Ishikawa (cell line): Measurements from ENCODE around the gene MTARC2.

Source experiments
- CEBPB ChIP-seq: IDR thresholded peaks from 2 replicates; pipeline ENCODE4 v1.6.1; 2012
- CREB1 ChIP-seq: IDR thresholded peaks from 2 replicates; pipeline ENCODE4 v1.6.1; 2012; ENCODE audit warnings: low read depth
- EGR1 ChIP-seq: IDR thresholded peaks from 2 replicates; pipeline ENCODE4 v1.6.1; 2012
- EP300 ChIP-seq: IDR thresholded peaks from 2 replicates; pipeline ENCODE4 v1.6.1; 2012; ENCODE audit warnings: borderline replicate concordance
- FOXM1 ChIP-seq: IDR thresholded peaks from 2 replicates; pipeline ENCODE4 v1.6.1; 2012; ENCODE audit warnings: low read depth, borderline replicate concordance
- NFIC ChIP-seq: IDR thresholded peaks from 2 replicates; pipeline ENCODE4 v1.6.1; 2012
- RAD21 ChIP-seq: IDR thresholded peaks from 2 replicates; pipeline ENCODE4 v1.6.1; 2012; ENCODE audit warnings: low read depth
- REST ChIP-seq: IDR thresholded peaks from 2 replicates; pipeline ENCODE4 v1.6.1; 2012; ENCODE audit warnings: low read depth, mild to moderate bottlenecking
- TAF1 ChIP-seq: IDR thresholded peaks from 2 replicates; pipeline ENCODE4 v1.6.1; 2012; ENCODE audit warnings: low read depth, mild to moderate bottlenecking
- TCF12 ChIP-seq: IDR thresholded peaks from 2 replicates; pipeline ENCODE4 v1.6.1; 2012; ENCODE audit warnings: low read depth
- TEAD4 ChIP-seq: IDR thresholded peaks from 2 replicates; pipeline ENCODE4 v1.6.1; 2012
- USF1 ChIP-seq: IDR thresholded peaks from 2 replicates; pipeline ENCODE4 v1.6.1; 2012
- YY1 ChIP-seq: IDR thresholded peaks from 2 replicates; pipeline ENCODE4 v1.6.1; 2012; ENCODE audit warnings: low read depth
- ZBTB7A ChIP-seq: IDR thresholded peaks from 2 replicates; pipeline ENCODE4 v1.6.1; 2012; ENCODE audit warnings: low read depth
- TF ChIP-seq, protein P1 (sequence below): IDR thresholded peaks from 2 replicates; pipeline ENCODE4 v1.6.1; 2012

Gene MTARC2

GRCh38 chr1:220776254-220776653 is 28.1 kb downstream of the MTARC2 start:
- no peak for TF ChIP-seq TAF1
- TF ChIP-seq, protein P1, sequence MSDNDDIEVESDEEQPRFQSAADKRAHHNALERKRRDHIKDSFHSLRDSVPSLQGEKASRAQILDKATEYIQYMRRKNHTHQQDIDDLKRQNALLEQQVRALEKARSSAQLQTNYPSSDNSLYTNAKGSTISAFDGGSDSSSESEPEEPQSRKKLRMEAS, result no peak
- no peak for TF ChIP-seq FOXM1
- no peak for TF ChIP-seq REST
- TF ChIP-seq NFIC, result no peak

DNA sequence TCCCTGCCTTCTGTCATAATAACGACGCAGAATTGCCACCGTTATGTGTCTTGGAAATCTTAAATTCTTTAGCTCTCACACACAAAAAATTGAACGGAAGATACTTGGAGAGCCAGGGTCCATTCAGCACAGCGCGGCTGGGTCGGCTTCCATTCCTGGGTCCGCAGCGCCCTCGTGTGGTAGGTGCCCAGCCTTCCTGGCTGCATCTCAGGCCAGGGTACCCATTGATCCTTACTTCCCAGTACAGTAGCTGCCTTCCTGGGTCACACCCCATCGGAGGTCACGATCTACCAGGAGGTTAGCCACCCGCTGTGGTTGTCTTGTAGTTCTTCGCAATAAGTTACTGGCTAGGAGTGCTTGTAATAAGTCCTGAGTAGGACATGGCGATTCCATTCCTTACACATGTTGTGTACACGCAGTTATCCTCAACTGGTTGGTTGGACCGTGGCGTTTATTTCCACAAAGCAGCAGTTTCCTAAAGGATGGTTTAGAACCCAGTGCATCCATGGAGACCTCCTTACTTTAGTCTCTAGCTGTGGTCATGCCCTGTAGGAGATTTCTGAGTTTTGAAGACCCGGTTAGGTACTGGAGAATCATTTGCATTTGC is 28.7 kb downstream of the MTARC2 start:
- no peak for TF ChIP-seq CREB1
- 0 out of 2 replicates have a peak, but pooled peaks have one; percentile 28 for TF ChIP-seq YY1
- no peak for TF ChIP-seq TAF1
- TF ChIP-seq RAD21, result peak; percentile 91
- TF ChIP-seq ZBTB7A, result no peak
- no peak for TF ChIP-seq NFIC

GRCh38 chr1:220783453-220783852 is 35.3 kb downstream of the MTARC2 start:
- TF ChIP-seq EP300 (no peak), NFIC (no peak), FOXM1 (no peak), RAD21 (no peak), REST (no peak), YY1 (no peak), USF1 (no peak), TEAD4 (no peak), TCF12 (no peak), EGR1 (no peak), CEBPB (no peak), CREB1 (no peak), ZBTB7A (no peak), TAF1 (no peak)
- TF ChIP-seq, protein P1, result no peak

GRCh38 chr1:220784751-220785150 is 36.6 kb downstream of the MTARC2 start:
- no peak for TF ChIP-seq ZBTB7A
- no peak for TF ChIP-seq EP300
- TF ChIP-seq RAD21, result no peak
- no peak for TF ChIP-seq TCF12
- TF ChIP-seq FOXM1, result no peak
- TF ChIP-seq, protein P1, result no peak
- TF ChIP-seq CREB1, result no peak
- TF ChIP-seq YY1, result no peak
- no peak for TF ChIP-seq NFIC
- TF ChIP-seq REST, result no peak
- no peak for TF ChIP-seq TAF1
- TF ChIP-seq EGR1, result no peak
- TF ChIP-seq TEAD4, result no peak
- TF ChIP-seq USF1, result no peak
- TF ChIP-seq CEBPB, result no peak
